HG03575 (cell line): ENCODE results near the gene CD300C.

ENCODE experiments used
- ATAC-seq: cut with Tn5 transposase; IDR thresholded peaks from one replicate; pipeline ENCODE4 v1.9.1; 2021; ENCODE audit not compliant: unreplicated experiment, insufficient number of reproducible peaks, low FRiP score; ENCODE audit errors: extremely low read depth

Gene CD300C

DNA sequence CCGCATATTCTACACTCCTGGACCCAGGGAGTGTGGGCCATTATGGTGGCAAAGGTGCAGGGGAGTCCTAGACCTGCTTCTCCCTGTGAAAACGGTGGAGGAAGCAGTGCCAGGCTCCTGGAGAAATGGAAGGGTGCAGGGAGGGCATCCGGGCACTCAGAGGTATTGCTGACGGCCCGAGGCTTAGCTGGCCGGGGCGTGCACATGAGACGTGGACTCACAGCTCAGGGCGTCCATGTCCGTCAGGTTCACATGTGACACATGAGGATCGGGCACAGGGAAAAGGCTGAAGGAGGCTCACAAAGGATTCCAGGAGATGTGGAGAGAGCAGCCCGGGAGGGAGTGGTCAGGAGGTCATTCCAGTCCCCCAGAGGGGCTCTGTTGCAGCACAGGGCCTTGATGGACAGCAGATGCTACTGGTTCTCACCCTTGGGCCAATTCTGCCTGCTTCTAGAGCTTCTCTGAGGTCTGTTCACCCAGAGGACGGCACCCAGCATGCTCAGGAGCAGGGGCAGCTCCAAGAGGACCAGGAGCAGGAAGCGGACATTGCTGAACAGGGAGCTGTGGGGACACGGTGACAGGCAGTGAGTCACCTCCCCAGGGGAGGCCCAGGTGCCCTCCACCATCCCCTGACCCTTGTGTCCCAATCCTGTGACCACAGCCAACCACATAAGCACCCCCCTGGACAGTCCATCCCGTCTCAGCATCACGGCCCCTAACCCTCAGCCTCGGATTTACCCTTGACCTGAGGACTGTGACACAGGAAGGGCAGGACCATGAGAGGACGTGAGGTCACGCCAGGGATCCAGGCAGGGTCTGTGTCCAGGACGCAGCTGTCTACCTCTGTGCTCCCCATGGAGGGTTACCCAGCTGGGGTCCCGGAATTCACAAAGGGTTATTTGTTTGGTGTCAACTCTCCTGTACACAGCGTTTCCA is 4.5 kb downstream of the CD300C start:
- no peak for ATAC-seq

- ATAC-seq: no peak
Observed at GRCh38 chr17:74539281-74539820, 6.6 kb downstream of the CD300C start.

GRCh38 chr17:74536890-74537289 is 9.0 kb downstream of the CD300C start:
- no peak for ATAC-seq

DNA sequence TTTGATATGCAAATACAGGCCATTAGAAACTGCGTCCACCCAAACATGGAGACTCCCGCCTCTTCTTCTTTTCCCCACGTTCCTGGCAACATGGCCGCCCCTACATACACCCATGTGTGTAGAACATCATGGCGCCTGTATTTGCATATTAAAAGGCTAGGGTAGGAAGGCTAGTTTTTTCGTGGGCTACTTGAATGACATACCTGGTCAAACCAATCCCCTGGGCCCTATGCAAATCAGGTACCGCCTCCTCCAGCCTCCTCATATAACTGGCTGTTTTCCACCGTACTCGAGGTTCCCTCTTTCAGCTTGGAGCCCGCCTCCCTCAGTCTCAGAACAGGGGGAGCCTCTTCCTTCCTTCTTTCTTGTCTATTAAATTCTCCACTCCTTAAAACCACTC is 13.8 kb downstream of the CD300C start:
- no peak for ATAC-seq

GRCh38 chr17:74531231-74531761 is 14.6 kb downstream of the CD300C start, which contains the start of gene CD300LB:
TSS of gene CD300LB (minus strand) at chr17:74531475. CDS start at chr17:74531350, 125 bp downstream.
- no peak for ATAC-seq

- ATAC-seq: no peak
Observed at GRCh38 chr17:74530831-74531150, 15.1 kb downstream of the CD300C start.

- no peak for ATAC-seq
Observed at GRCh38 chr17:74529243-74529642, 16.7 kb downstream of the CD300C start.

DNA sequence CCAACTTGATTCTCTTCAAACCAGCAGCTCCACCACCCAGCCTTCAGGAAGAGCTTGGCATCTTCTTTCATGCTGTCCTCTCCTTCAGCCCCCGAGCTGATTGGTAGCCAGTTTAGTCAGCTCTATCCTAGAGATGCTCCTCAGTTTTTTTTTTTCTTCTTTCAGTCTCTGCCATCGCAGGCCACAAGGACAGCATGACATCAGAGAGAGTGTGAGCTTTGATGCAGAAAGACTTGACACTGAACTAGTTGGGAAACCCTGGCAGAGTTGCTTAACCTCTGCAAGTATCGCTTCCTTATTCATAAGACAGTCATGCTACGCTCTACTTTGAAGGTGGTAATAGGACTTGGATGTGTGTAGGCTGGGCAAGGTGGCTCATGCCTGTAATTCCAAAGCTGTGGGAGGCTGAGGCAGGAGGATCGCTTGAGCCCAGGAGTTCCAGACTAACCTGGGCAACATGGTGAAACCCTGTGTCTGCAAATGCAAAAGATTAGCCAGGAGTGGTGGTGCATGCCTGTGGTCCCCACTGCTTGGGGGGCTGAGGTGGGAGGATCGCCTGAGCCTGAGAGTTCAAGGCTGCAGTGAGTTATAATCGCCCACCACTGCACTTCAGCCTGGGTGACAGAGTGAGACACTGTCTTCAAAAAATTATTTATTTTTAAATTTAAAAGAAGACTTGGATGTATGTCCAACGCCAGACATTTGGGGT is 17.3 kb downstream of the CD300C start:
- ATAC-seq: peak; percentile 87

GRCh38 chr17:74527756-74528155 is 18.2 kb downstream of the CD300C start:
- no peak for ATAC-seq

GRCh38 chr17:74527081-74527480 is 18.8 kb downstream of the CD300C start:
- ATAC-seq: no peak

DNA sequence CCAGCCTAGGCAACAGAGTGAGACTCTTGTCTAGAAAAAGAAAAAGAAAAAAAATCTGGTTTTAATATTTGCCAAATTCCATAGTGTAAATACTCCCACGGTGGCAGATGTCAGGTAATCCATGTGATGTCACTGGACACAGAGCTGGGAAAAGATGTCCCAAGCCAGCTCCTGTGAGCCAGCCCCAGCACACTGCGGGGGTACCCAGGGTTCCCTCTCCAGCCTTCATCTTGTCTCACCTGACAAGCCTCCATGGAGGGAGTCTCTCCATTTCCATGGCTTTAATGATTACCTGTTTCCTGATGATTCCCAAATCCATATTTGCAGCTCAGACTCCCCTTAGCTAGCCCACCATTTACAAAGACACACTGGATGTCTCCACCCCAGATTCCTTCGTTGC is 19.2 kb downstream of the CD300C start:
- no peak for ATAC-seq

GRCh38 chr17:74525781-74526288 is 20.1 kb downstream of the CD300C start:
- ATAC-seq: no peak

GRCh38 chr17:74525465-74525725 is 20.5 kb downstream of the CD300C start:
- ATAC-seq: no peak

DNA sequence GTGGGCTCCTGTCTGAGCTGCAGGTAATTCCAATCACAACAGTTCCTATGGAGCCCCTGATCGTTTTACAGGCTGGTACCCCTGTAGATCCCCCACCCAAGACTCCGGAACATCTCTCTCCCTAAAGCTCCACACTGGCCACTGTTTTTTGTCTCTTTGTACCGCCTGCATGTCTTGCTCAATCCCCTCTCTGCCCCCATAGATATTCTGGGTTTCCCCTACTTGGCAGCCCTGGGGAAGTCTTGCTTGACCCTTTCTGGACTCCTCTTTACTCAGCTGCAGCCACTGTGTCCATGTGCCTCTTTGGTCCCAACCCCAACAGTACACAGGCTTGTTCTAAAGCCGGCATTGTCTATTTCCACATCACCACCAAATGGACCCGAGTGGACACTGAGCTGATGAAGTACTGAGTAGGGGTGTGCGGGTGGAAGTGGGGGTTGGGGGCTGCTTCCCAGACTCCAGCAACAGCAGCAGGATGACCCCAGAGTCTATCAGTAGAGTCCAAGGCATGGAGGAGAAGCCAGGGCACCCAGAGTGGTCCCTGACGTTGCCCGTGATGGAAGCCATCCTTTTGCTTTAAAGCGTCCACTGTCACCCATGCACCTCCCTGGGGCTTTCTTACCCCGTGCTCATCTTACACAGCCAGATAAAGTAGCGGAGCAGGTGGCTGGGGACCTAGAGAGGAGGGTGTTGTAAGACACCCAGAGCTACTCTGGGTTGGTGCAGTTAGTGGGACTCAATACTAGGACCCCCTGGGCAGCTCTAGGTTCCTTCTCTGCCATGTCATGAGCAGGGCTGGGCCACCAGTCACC is 21.1 kb downstream of the CD300C start:
- no peak for ATAC-seq

GRCh38 chr17:74523308-74523707 is 22.6 kb downstream of the CD300C start:
- no peak for ATAC-seq

DNA sequence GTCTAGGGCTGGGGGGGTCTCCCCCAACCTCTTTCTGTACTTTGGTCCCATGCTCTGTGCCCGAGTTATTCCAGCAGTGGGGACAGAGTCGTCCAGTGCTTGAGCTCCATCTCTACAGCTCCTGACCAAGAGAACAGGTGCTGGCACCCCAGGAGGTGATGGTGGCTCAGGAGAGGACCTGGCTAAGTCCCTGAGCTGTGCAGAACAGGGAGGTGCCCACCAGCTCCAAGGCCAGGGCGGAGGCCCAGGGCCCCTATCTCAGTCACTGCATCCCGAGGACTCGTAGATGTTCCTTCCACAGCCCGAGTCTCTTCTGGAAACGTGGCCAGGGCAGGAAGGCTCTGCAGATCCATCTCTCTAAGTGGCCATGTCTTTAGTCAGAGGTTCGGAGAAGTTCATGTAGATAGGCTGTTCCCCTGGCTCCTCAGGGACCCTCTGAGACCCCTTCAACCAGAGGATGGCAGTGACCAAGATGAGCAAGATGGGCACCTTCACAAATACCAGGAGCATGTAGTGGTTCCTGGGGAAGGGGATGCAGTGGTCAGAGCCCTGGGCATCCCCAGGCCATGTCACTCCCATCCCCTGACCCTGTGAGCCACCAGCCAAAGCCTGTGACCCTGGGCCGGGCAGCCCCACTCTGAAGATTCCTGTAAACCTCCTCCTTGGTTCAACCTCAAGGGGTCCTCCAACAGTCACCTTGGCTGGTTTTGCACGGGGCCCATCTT is 23.4 kb downstream of the CD300C start:
- ATAC-seq: no peak

- no peak for ATAC-seq
Observed at GRCh38 chr17:74521701-74522201, 24.2 kb downstream of the CD300C start.

- no peak for ATAC-seq
Observed at GRCh38 chr17:74520790-74521480, 25.0 kb downstream of the CD300C start.
